HG03025 (cell line): ENCODE results near the gene BTNL3.
"Not testable (repeated sequence)": the region's sequence is repeated elsewhere in the genome, so short reads cannot be mapped to it uniquely, and the experiment has no call there.

ENCODE experiments used
- ATAC-seq: cut with Tn5 transposase; IDR thresholded peaks from one replicate; pipeline ENCODE4 v1.9.1; 2021; ENCODE audit warnings: mild to moderate bottlenecking, moderate library complexity; ENCODE audit not compliant: unreplicated experiment, low FRiP score

The BTNL3 gene

DNA sequence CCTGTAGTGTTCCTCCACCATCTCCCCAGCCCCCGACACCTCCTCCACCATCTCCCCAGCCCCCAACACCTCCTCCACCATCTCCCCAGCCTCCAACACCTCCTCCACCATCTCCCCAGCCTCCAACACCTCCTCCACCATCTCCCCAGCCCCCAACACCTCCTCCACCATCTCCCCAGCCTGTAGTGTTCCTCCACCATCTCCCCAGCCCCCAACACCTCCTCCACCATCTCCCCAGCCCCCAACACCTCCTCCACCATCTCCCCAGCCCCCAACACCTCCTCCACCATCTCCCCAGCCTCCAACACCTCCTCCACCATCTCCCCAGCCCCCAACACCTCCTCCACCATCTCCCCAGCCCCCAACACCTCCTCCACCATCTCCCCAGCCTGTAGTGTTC lies 57.2 kb downstream of the BTNL3 start:
- not testable (repeated sequence) for ATAC-seq

- no peak for ATAC-seq
These were observed 58.6 kb downstream of the BTNL3 start for GRCh38 chr5:181047288-181047687.

GRCh38 chr5:181047921-181048320 lies 59.3 kb downstream of the BTNL3 start:
- ATAC-seq: no peak

GRCh38 chr5:181050016-181050415 lies 61.4 kb downstream of the BTNL3 start:
- ATAC-seq: no peak

GRCh38 chr5:181051841-181052671 lies 63.4 kb downstream of the BTNL3 start:
- no peak for ATAC-seq

GRCh38 chr5:181052672-181053487 lies 64.2 kb downstream of the BTNL3 start:
- ATAC-seq: no peak

DNA sequence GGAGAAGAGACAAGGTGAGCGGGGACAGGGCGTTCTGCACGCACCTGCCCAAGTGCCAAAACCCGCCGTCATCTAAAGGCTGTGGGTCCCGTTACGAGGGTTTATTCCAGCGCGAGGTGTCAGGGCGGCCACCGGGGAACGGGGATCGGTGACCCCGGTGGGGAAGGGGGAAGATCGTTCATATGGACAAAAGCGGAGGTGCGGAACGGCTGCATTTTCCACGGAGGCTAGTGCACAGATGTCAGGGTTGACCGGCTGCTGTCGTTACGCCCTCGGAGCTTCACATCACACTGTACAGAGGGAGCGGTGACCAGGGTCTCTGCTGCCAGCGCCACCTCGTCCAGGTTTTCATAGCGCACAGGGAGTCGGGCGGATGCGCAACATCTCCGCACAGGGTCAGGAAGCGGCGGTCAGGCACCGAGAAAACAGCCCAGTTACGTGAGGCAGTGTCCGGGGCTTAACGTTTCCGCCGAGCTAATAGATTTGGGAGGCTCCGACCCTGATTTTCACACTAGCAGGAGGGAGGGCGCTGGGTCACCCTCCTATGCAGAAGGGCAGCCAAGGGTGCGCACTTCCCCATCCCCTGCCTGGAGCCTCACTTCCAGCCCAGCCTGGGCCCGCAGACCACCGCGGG lies 65.0 kb downstream of the BTNL3 start:
- no peak for ATAC-seq

- ATAC-seq: no peak
These were observed 65.5 kb downstream of the BTNL3 start for GRCh38 chr5:181054138-181054537.

- no peak for ATAC-seq
These were observed 66.3 kb downstream of the BTNL3 start for GRCh38 chr5:181054871-181055459.
